Stimulated activated CD4-positive, alpha-beta T cell treated with anti-CD3 and anti-CD28 coated beads, Interleukin-2, amount 100 ng/mL, for 48 hours (primary cell): ENCODE measurements around the gene WNT8A.

ENCODE experiments used
- DNase-seq, 2 donors: peaks; one replicate each; pipeline ENCODE4 v3.0.0-alpha.2; 2020

The WNT8A gene

GRCh38 chr5:138092301-138092700 is 8.5 kb downstream of the WNT8A start:
- DNase-seq, result no peak

DNA sequence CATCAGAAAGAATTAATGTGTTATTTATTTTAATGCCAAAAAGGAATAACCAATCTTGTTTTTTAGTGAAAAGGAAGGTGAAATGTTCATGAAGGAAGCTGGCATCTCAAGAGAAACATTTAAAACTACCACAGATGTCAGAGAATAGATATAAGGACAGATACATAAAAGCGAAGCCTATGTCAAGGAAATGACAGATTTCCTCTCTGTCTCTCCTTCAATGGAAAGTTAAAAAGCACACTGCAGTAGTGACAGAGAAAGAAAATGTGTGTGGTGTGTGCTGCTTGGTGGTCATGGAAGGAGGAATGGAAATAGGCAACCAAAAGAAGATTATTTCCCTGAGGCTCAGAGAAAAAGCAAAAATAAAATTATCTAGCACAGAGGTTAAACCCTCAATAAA is 9.2 kb downstream of the WNT8A start:
- DNase-seq, result no peak

DNA sequence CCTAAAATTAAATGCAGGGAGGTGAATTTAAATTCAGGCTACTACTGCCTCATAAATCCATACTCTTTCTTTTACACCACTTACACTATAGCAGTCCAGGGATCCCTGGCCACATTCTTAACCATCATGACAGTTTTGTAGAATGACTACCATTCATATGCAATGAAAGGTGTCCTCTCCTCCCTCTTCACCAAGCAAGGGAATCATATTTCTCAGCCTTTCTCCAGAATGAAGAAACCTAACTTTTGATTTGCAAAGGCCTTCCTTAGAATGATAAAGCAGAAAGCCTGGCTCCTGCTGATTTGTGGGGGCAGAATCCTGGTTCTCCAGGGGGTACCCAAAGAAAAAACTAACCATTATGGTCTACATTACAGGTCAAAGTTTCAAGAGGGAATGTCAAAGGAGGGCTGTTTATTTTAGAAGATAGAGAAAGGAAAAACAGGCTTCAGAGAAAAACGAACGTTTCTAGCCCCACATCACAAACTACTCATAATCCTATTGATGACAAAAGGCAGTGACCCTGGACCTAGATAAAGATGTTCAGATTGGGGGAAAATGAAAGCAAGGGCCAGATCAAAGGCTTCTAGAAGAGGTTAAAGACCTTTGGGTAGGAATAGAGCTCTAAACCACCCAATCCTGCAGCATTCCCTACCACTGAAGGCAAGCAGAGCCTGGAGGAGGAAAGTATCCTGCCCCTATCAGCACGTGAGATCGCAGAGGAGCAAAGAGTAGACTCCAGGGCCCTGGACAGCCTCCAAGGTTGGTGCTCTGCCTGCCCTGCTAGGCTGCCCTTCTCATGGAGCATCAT is 11.5 kb downstream of the WNT8A start:
- DNase-seq, result no peak

- no peak for DNase-seq
Measured at GRCh38 chr5:138096363-138096762, 12.5 kb downstream of the WNT8A start.

GRCh38 chr5:138096997-138097828 is 13.4 kb downstream of the WNT8A start:
- no peak for DNase-seq

DNA sequence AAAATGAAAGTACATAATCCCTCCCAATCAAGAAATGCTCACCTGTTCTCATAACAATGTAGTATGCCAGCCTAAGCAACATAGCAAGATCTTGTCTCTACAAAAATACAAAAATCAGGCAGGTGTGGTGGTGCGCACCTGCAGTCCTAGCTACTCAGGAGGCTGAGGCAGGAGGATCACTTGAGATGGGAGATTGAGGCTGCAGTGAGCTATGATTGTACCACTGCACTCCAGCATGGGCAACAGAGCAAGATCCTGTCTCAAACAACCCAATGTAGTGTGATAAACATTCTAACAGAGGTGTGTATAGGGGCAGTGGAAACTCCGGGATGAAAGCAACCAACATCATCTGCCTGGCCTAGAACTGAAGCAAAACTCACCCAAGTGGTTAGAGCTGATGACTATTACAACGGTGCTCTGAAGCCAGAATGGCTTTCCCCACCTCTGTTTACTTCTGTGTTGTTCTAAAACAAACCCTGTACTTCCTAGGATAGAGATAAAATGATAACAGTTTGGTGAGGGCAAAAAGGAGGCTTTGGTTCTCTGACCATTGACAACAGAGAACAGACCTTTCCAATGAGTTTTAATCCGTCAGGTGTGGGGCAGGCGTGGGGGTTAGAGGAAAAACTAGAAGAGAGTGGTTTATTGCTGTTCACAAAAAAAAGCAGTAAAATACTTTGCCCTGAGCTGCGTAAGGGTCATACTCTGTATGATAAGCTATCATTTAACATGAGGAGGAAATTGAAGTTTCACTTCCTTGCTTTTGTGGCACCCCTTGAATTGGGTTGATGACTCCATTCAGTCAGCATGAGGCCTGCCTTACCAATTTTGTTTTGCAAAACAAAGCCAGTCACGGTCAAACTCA is 18.9 kb downstream of the WNT8A start:
- DNase-seq, result no peak

DNA sequence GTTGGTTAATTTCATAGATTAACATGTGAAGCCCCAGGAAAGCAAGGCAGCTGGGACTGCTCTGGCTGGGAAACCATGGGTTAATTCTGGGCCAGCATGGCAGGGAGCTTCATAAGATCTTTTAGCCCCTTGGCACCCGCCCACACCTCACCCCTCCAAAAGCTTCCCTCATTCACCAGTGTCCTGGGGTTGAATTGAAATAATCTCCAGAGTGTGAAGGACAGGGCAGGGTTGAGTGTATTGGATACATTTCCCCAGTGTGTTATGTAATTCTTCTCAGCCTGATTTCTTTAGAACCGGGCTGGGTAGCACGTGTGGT is 19.4 kb downstream of the WNT8A start:
- DNase-seq, result no peak

DNA sequence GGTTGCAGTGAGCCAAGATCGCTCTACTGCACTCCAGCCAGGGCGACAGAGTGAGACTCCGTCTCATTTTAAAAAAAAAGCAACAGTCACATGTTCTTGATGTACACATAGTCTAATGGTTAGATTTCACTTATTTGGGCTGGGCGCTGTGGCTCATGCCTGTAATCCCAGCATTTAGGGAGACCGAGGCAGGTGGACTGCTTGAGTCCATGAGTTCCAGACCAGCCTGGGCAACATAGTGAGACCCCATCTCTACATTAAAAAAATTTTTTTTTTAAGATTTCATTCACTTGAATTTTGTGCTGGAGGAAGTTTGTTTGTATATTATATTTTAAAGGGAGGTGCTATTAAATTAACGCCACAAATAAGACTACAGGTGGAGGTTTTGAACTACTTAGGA is 21.9 kb downstream of the WNT8A start:
- DNase-seq, result no peak

GRCh38 chr5:138107213-138107612 is 23.4 kb downstream of the WNT8A start:
- no peak for DNase-seq

- DNase-seq, result no peak
Measured at GRCh38 chr5:138109463-138110265, 25.8 kb downstream of the WNT8A start.

DNA sequence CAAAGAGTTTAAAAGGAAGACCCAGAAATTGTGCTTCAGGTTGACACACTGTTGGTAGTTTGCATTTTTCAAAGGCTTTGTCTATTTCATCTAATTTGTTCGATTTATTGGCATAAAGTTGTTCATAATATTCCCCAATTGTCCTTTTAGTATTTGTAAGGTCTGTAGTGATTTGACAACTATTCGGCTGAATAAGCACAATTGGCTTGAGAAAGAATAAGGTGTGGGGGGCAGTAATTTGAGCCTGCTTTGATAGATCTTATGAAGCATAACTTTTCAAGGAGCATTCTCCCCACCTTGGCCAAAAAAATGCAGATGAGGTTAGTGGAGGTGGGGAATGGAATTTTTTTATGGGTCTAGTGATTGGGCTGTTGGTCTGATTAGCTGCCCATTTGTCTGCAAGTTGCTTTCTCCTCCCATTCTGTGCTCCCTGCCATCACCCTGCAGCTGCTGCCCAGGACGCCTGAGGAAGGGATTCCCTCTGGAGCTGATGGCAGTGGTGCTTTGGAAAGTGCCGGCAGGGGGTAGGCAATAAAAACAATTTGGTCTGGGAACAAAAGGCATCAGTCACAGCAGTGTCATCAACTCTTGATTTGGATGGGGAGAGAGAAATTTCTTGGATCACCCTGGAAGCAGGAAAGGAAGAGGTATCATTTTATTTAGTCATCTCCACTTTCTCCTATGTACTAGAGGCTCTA is 26.6 kb downstream of the WNT8A start:
- no peak for DNase-seq

DNA sequence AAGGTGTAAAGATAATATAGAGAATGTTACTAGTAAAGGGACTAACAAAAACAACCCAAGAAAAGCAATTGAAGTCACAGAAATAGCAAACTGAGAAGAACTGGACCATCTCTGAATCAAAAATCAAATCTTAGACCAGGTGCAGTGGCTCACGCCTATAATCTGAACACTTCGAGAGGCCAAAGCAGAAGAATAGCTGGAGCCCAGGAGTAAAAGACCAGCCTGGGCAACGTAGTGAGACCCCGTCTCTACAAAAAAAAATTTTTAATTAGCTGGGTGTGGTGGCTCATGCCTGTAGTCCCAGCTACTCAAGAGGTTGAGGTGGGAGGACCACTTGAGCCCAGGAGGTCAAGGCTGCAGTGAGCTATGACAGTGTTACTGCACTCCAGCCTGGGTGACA is 27.3 kb downstream of the WNT8A start:
- DNase-seq, result no peak

DNA sequence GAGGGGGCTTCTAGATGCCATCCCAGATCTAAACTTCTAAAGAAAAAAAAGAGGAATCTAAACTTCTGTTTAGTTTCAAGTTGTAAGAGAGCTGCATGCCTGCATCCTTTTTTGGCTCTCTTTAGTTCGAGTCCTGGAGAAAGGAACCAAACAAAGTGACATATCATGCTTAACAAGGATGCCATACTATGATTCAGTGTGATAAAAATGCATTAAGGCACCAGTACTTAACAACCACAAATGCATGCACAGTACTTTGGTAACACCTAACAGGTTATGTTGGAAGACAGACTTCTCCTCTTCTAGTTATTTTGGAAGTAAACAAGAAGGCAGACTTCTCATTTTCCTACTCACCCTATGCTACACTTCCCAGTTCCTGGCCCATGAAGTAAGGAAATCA is 28.1 kb downstream of the WNT8A start:
- no peak for DNase-seq

DNA sequence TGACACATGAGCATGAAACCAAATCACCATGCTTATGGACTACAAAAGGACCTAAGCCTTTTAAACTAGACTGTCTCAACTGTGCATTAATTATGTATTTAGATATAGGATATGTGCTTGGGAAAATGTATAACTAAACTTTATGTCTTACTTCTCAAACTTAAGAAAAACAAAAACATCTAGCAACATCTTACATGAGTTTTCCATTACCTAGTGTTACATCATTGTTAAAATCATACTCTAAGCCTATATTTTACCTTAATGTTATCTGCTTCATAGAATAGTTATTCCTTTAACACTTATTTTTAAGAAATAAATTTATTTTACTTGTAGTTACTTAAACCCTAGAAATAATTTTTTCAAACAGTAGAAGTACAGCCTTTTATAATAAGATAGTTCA is 31.4 kb downstream of the WNT8A start:
- no peak for DNase-seq

GRCh38 chr5:138128334-138128733 is 44.5 kb downstream of the WNT8A start:
- no peak for DNase-seq

DNA sequence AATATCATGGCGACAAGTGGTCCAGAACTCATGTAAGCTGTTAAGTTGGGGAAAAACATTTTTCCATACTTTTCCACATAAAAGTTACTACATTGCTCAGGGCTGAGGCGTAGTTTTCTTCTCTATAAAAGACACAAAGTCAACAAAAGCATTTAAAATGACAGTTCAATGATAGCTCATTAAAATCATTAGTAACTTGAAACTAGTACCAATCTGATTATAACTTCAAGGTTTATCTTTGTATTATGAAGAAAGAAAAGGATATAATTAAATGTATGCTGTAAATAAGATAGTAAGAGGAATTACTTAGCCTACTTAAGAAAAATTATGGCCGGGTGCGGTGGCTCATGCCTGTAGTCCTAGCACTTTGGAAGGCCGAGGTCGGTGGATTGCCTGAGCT is 45.5 kb downstream of the WNT8A start:
- no peak for DNase-seq

- DNase-seq, result no peak
Measured at GRCh38 chr5:138132543-138132942, 48.7 kb downstream of the WNT8A start.

DNA sequence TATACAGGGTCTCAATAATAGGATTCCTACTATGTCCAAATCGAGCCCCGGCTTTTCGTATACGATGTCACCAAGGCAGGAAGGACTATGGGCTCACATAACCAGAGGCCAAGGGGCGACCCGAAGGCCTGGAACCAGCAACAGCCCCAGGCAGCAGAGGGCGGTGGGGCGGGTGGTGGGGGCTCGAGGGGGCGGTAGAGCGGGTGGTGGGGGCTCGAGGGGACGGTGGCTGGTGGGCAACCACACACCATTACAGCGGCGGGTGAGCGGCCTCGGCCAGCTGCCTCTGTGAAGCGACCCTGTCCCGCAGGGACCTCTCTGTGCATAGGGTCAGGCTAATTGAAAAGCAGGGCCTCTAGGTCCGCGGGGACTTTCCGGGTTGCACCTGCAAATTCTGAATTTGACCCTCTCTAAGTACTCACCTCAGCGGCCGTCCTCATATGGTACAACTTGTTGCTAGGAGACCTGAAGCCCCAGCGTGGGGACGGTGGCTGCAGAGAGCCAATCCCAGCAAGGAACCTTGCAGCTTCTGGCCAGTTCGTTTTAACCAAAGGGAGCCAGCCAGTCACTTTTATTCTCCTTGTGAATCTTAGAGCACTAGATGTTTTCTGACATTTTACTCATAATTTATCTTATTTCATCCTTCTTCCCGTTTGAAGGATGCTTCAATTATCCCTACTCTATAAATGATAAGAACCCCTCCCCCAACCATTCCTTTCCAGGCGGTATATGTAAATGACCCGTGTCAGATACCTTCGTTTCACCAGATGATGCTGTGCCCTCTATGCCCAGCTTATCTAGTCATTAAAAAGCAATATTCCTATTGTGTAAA is 55.3 kb downstream of the WNT8A start, which contains the start of gene NME5:
TSS of gene NME5 (minus strand) at position 480 of the 832 bp plus-strand sequence. CDS start 648 bp downstream, outside the sequence.
- no peak for DNase-seq

- DNase-seq, result no peak
Measured at GRCh38 chr5:138139781-138140090, 55.9 kb downstream of the WNT8A start.

DNA sequence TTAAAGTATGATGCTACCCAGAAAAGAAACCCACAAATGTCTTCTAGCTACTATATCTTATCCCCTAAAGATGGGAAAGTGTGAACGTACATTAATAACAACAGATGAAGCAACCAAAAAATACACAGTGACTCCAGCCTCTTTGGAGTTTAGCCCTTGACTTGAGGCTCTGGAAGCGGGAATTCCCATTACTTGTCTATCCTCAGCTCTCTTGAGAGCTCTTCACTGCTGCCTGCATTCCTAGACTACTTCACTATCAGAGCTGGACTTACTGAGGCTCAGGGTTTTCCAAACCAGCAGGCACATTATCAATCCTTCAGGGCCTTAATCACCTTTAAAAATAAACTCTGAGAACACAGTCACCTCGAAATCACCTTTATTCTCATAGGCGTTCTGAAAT is 56.4 kb downstream of the WNT8A start:
- DNase-seq, result no peak
